Ramos (cell line): ENCODE results near the gene PLXNA4.

Experiments
- in situ Hi-C: fragments of 300-500 bp; cut with MboI; formaldehyde crosslinking; loops from one replicate; pipeline ENCODE4 v1.14.3; 2022; ENCODE audit warnings: low sequenced_read_pairs; ENCODE audit not compliant: unreplicated experiment

PLXNA4 gene

DNA sequence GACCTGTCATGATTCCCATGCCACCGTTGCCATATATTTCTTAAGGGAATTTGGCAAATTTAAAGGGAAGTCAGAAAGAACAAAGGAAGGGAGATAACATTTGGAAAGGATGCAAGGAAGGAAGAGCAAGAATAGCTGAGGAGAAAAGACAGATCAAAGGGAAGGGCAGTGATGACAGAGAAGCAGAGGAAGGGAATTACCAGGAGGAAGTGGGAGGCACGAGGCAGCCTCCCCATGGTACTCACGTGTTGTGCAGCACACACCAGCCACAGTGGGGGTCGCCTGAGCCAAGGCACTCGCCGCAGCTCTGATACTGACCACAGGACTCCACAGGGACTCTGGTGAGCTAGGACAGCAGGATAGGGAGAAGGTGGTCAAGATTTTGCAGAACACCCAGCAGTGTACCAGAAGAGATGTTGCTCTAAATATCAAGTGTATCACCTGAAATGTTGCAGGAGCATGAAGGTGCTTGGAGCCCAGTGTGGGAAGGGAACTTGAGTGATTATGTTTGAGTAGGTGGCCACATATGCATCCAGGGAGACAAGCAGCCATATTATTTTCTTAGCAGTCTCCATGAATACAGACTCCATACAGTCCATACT, 335.3 kb downstream of the PLXNA4 start:
- in situ Hi-C loops, result no loop called here

DNA sequence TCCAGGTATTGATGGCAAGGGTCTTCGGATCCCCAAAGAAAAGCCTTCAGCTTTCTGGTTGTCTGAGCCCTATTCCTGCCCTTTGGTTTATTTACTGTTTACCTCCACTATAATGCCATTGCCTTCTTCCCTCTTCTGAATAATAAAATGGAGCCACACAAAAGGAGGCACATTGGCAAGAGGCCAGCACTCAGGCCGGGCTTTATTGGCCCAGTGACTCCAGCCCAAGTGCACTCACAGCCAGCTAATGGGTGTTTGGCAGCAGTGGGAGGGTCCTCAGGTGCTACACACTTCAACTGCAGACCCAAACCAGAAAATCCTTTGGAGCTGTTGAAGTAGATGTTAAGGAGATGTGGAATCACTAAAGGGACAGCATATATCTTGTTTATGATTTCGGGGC, 336.0 kb downstream of the PLXNA4 start:
- in situ Hi-C loops, result no loop called here

DNA sequence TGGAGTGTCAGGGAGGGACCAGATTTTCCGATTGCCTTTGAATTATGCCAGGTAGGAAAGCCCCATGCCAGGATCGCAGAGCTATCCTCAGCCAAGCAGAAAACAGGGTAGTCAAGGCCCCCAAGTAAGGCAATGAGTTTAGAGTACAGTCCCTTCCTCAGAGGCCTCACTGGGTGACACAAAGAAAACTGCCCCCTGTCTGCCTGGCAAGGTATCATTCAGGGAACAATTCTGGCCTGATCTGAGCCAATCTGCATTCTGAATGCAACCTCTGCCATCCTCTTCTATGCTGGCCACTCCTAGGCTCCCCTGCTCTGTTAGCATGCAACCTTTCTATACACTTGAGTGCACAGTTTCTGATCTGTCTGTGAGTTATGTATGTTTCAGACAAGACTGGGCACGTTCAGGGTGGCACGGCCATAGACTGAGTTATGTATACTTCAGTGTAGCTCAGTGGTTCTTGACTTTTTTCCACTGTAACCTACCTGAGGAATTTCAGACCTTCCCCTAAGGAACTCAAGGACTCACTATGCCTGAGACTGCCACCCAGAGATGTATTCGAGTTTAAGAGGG, 336.8 kb downstream of the PLXNA4 start:
- in situ Hi-C loops, result no loop called here

DNA sequence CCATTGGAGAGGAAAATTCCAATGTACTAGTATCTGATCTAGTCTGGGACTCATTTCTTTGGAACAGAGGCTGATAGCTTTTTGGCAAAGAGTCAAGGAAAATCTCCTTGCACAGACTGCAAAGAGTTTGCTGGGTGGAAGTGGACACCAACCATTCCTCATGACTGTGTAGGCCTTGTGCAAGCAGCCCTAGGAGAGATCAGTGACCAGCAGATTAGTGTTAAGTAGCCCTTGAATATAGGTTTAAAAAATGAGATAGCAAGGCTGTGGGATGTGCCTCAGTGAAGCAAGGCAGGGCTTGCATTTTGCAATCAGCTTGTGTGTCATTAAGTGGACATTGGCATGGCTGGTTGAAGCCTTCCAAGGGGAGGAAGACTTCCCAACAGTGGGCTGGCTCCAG, 341.6 kb downstream of the PLXNA4 start:
- in situ Hi-C loops, result no loop called here

DNA sequence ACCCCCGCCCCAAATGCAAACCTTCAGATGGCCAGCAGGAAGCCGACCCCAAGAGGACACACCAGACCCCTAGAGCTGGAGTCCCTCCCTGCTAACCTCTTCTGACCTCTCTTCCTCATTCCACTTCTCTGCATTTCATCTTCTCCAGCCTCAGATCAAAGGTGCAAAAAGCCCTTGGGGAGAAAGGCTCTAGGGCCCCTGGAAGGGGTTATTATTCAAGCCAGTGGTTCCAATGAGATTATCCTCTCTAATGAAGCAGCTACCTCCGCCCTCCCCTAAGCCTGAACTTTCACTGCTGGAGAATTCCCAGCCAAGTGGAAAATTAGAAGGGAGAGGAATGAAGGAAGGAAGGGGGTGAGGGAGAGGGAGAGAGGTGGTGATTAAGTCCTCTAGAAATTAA, 343.9 kb downstream of the PLXNA4 start:
- in situ Hi-C loops, result no loop called here

DNA sequence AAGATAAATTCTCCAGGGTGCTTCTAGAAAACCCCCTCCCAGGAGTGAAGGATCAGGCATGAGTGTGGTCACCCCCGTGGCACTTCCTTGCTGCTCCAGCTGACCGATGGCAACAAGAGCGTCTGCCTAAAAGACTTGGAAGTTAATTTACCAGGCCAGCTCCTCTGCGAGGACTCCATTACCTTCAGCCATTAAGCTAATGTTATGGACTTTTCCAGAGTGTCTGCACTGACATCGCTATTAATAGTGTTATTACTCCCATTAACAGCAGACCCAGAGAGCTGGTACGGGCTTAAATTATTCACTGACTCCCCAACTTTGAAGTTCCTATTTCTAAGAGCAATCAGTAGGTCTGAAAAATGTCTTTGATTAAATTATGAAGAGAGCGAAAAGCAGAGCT, 345.8 kb downstream of the PLXNA4 start:
- in situ Hi-C loops, result no loop called here

DNA sequence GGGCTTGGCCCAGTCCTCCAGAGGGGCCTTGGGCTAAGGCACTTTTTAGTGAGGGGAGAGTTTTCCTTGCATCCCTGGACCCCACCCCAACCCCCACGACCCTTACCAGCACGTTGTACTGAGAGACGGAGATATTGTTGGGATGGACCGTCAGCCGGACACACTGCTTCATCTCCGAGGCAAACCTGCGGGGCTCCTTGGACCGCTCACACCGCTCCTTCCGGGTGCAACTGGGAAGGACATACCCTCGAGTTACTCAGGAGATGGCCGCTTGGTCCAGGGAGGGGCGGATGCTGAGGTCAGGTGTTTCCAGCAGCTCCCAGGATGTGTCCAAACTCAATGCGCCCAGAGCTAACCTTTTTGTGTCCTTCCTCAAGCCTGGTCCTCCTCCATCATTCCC, 348.0 kb downstream of the PLXNA4 start:
- in situ Hi-C loops, result no loop called here

DNA sequence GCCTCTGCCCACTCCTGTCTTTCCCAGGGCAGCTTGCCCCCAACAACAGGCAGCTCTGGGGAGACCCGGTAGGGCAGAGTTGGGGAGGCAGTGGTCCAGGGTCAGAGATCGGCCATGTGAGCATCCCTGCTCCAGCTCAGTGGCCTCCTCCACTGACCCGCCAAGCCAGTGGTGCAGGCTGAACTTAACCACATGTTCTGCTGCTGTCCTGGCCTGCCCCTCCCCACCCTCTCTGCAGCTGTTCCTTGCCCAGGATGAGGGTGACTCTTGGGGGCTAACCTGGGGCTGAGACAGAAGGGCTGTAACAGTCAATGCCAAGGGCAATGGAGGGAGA, 349.3 kb downstream of the PLXNA4 start:
- in situ Hi-C loops, result no loop called here

DNA sequence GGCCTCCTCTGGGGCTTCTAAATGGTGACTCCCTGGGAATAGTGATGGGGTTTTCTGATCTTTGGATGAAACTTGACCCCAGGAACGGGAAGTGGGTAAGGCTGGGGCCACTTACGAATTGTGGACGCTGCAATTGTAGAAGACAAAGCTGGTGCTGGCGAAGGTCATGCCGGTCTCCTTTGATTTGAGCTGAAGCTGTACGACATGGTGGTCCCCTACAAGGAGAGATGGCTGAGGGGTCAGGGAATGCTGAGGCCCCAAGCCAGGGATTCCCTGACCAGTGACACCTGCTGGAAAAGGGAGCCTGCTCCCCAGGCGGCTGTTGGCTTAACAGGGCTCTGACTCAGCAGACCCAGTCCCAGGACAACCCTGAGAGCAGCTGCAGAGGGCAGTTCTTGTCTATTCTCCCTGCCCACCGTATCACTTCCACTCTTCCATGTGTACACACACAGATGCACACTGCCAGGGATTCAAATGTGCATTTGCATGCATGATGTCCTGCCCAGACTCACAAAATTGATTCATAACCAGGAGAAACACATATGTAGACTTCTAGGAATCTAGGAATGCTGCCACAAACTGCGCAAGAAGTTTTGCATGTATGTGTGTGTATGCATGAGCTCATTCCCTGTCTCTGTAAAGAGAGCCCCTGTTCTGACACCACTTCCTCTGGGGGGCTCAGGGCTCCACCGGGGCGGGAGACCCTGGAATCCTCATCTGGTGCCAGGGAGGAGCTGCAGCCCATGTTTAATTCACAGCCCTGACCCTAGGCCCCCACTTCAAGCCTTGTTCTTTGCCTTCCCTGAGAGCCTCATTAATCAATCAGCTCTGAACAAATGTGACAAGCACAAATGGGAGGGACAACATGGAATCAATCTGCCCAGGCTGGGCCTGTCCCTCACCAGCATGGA, 350.0 kb downstream of the PLXNA4 start:
- in situ Hi-C loops, result no loop called here

DNA sequence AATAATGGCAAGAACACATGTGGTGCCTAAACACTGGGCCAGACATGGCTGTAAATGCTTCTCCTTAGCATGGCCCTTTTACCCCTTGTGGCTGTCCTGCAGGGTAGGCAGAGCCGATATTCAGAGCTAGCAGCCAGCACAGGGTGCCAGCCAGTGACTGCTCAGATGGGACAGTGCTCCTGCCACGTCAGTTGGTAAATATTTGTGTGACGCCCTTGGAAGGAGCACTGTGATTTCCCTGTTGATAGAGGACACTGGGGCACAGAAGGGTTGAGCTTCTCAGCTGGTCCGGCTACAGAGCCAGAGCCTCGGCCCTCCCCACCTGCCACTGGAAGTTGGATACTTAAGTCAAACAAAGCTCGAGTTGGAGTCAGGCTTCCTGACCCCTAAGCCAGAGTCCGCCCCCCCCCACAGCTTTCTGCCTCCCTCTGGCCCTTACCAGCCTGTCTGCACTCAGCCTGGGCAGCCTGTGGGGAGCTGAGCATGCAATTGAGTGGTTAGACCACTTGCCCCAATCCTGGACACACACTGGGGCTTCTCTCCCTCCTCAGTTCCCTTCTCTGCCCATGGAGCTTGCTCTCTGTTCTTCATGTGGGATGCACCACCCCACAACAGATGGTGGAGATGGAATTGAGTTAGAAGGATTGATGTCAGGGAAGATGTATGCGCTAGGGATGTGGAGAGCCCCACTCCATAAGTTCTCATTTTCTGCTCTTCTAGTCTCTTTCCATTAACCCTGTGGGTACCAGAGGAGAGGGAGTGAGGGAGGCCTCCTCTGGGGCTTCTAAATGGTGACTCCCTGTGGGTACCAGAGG, 350.8 kb downstream of the PLXNA4 start:
- in situ Hi-C loops, result no loop called here

DNA sequence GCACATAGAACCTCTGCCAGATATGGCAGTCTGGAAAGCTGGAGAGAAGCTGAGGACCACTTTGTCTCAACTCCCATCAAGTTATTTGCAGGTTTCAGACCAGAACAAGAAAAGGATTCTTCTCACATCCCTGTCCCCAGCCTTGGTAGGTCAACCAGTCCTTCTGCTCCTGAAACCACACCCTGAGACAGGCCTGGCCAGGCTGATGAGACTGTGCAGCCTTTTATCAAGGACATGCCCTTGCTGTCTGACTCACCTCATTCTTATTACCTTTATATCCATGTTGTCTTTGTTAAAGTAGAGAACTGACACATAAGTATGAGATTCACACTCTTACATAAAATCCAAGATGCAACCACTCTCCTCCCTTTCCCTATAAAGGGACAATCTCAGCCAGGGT, 354.9 kb downstream of the PLXNA4 start:
- in situ Hi-C loops, result no loop called here

DNA sequence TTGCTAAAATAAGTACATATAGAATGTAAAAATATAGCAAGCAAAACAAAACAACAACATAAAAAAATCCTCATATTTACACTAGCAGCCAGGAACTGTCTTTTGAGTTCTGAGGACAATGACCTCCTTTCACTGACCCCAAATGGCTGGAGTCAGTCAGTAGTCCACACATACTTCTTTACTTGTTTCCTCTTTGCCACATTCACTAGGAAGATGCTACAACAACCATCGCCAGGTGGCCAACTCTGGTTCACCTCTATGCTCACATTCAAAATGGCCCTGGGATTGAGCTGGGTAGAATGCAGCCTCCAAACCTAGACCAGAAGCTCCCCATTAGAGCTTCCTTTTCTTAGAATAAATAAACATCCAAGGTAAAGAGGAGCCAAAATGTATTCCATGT, 356.2 kb downstream of the PLXNA4 start:
- in situ Hi-C loops, result no loop called here

DNA sequence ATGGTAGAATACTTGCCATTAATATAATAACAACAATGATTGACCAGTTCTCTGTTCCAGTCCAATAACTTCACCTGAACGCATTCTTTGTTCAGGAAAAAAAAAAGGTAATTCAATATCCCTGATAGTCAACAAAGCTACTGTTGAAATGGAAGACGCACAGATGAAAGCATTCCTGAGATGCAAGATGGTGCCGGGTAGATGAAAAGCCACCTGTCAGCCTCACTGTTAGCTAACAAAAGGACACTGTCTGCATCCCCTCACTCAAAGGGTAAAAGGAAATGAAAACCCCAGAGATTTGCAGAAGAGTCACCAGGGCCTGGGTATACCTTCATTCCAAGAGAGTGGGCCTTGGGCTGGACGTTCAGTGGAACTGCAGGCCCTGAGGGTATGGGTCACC, 357.4 kb downstream of the PLXNA4 start:
- in situ Hi-C loops, result no loop called here

DNA sequence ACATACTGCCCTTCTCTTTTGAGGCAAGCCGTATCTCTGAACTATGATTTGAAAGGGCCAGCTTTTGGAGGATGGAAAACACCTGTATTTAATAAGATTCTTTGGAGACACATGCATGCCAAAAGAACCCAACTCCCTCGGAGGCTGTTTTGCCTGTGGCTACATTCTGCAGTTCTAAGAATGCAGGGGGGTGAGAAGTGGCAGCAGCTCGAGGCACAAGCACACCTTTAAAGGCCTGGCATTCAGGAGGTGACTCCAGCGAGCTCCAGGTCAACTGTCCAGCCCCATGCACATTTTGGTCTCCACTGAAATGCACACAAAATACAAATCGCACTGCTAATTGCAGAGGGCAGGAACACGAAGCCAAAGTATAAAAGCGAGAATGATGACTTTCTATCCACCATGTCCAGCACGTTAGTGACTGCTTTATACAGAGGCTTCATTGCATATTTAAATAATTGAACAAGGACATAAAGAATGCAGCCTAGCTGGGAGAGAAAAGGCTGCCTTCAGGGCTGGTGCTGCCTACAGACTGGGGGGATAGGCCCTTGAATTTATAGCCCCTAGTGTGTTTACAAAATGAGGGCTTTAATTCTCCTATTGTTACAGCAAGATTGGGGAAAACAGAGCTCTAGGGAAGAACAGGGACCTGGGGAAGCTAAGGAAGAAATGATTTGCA, 359.3 kb downstream of the PLXNA4 start:
- in situ Hi-C loops, result no loop called here

DNA sequence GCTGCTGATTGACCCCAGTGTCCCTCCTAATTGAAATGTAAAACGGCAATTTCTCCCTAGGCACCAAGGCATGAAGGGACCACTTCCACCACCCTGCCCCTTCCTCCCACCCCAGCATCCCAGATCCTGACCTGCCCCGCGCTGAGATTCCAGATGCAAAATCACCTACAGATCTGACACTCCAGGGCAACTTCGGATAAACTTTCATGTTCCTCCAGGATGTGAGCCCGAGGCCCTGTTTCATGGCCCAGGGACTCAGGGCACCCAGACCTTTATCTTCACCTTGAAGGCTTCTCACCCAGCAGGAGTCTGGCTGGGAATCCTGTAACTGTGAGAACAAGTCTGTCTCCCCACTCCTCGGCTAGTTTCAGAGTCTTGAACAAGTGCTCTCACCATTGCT, 361.8 kb downstream of the PLXNA4 start:
- in situ Hi-C loops, result no loop called here

DNA sequence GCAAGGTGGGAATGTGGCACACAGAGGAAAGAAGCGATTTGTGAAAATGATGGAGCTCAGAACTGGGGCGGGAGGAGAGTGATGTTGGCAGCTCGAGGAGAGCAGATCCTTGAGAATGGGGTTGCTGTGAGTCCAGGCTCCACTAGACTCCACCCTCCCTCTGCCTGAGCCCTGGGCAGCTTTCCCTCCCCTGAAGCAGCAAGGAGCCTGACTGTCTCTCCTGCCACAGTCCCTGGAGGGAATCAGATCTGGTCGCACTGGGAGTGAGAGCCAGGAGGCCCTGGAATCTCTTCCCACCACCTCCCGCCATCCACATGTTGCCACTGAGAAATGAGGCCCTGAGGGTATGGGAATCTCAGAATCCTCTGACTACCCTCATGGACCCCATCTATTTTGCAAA, 362.7 kb downstream of the PLXNA4 start:
- in situ Hi-C loops, result no loop called here

DNA sequence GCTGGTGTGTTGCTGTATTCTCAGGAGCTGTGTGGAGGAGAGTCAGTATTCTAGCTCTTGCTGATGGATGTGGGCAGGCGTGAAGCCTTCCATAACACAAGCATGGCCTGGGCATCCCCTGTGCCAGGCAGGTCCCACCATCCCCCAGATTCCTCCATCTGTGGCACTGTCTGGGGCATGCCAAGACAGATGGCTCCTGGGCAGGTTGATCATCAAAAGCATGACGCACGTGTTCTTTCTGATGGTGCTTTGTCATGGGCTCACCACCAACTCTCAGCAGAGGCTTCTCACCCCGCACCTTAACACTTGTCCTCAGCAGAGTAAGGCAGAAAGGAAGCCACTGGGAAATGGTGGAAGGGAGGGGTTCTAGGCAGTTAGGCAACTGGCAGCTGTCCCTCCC, 364.3 kb downstream of the PLXNA4 start:
- in situ Hi-C loops, result no loop called here

DNA sequence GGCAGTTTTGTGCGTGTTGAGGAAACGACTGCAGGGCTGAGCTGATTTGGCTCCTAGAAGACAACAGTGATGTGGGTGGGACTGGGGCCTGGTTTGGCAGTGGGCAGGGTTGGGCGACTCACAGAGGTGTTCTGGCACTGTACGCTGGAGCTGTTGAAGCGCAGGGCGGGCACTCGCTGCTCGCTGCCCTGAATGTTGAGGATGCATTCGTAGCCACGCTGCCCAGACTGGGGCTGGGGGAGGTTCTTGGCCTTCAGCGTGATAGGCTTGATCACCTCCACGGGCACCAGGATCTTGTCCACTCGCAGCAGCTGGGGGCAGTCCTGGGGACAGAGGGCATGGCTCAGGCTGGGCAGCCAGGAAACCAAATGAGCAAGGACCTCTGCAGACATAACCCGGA, 365.4 kb downstream of the PLXNA4 start:
- in situ Hi-C loops, result no loop called here

DNA sequence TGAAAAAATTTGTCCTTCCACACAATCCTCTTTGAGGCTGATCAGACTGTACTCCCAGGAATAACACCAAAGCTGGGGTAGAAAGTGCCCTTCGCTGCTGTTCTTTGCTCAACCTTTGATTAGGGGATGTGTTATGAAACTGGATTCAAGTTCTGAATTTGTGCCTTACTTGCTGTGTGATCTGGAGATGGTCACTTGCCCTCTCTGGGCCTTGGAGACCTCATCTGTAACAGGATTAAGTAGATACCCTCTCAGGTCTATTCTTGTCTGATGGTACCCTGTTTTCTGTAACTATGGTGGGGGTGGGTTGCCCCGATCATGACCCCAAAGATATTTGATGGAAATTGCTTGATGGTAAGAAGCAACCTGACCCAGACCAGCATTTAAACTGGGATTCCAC, 368.5 kb downstream of the PLXNA4 start:
- in situ Hi-C loops, result no loop called here

DNA sequence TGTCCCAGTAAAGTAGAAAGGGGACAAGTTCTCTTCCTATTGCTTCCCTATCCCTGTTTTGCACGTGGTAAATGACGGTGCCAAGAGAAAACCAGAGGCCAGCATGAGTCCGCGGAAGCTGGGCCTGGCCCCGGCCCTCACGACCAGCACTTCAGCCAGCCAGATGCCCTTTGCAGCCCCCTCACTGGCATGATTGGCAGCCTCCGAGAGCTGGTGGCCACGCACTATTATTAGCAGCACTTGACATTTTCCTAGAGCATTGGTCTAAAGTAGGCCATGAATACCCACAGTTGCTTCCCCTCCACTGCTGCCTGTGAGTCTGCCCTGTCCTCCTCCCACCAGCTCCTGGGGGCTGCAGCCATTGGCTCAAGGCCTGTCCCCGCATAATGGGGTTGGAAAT, 369.1 kb downstream of the PLXNA4 start:
- in situ Hi-C loops, result no loop called here
